ENCODE data around the gene PGA5.

DNA sequence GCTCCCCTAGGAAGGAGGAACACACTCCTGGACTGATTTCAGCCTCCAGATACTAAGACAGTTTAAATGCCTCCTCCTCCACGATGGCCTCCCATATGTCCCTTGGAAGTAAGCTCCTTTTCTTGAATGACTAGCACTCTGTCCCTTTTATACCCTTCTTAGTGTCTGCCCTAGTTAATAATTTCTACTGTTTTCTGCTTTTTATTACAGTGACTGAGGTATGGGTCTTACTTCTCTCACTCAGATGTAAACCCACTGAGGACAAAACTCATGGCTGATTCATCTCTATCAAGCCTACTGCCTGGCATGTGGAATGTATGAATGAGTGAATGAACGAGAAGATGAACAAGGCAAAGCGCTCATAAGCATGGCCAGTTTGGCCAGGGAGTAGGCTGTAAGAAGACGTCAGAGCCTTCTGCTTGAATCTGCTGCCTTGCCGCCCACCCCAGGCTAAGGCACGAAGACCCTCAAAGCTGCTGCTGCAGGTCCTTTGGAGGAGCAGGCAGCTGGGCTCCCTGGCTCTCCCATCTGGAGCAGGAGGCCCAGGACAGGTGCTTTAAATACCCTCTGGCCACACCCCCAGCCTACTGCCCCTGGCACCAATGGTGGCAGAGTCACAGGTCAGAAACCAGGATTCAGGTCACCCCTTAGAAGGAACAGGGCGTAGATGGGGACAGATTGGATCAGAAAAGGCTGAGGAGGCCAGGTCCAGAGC lies 45.8 kb upstream of the PGA5 start:
- TF ChIP-seq, protein P1, sequence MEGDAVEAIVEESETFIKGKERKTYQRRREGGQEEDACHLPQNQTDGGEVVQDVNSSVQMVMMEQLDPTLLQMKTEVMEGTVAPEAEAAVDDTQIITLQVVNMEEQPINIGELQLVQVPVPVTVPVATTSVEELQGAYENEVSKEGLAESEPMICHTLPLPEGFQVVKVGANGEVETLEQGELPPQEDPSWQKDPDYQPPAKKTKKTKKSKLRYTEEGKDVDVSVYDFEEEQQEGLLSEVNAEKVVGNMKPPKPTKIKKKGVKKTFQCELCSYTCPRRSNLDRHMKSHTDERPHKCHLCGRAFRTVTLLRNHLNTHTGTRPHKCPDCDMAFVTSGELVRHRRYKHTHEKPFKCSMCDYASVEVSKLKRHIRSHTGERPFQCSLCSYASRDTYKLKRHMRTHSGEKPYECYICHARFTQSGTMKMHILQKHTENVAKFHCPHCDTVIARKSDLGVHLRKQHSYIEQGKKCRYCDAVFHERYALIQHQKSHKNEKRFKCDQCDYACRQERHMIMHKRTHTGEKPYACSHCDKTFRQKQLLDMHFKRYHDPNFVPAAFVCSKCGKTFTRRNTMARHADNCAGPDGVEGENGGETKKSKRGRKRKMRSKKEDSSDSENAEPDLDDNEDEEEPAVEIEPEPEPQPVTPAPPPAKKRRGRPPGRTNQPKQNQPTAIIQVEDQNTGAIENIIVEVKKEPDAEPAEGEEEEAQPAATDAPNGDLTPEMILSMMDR (conservative IDR thresholded peaks at IDR 0.05; ENCODE audit: low read depth in 2 of 2), result no peak
- TF ChIP-seq, protein P2, sequence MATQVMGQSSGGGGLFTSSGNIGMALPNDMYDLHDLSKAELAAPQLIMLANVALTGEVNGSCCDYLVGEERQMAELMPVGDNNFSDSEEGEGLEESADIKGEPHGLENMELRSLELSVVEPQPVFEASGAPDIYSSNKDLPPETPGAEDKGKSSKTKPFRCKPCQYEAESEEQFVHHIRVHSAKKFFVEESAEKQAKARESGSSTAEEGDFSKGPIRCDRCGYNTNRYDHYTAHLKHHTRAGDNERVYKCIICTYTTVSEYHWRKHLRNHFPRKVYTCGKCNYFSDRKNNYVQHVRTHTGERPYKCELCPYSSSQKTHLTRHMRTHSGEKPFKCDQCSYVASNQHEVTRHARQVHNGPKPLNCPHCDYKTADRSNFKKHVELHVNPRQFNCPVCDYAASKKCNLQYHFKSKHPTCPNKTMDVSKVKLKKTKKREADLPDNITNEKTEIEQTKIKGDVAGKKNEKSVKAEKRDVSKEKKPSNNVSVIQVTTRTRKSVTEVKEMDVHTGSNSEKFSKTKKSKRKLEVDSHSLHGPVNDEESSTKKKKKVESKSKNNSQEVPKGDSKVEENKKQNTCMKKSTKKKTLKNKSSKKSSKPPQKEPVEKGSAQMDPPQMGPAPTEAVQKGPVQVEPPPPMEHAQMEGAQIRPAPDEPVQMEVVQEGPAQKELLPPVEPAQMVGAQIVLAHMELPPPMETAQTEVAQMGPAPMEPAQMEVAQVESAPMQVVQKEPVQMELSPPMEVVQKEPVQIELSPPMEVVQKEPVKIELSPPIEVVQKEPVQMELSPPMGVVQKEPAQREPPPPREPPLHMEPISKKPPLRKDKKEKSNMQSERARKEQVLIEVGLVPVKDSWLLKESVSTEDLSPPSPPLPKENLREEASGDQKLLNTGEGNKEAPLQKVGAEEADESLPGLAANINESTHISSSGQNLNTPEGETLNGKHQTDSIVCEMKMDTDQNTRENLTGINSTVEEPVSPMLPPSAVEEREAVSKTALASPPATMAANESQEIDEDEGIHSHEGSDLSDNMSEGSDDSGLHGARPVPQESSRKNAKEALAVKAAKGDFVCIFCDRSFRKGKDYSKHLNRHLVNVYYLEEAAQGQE (IDR thresholded peaks at IDR 0.05; ENCODE audit: unreplicated experiment), result no peak
- no peak for TF ChIP-seq EZH2 (IDR thresholded peaks at IDR 0.05; ENCODE audit: low read depth, unreplicated experiment)
- no peak for TF ChIP-seq JUNB (IDR thresholded peaks at IDR 0.05; ENCODE audit: unreplicated experiment)
- no peak for TF ChIP-seq POLR2AphosphoS5 (IDR thresholded peaks at IDR 0.05; ENCODE audit: low read depth)
- no peak for TF ChIP-seq EZH2phosphoT487 (IDR thresholded peaks at IDR 0.05; ENCODE audit: unreplicated experiment)
- TF ChIP-seq CREB1 (CRISPR knock-in tag; IDR thresholded peaks at IDR 0.05; ENCODE audit: low read depth), result no peak
- TF ChIP-seq NANOG (IDR thresholded peaks at IDR 0.05; ENCODE audit: borderline replicate concordance), result no peak
- TF ChIP-seq ZNF114 (CRISPR knock-in tag; IDR thresholded peaks at IDR 0.05), result no peak
- TF ChIP-seq, protein P3, sequence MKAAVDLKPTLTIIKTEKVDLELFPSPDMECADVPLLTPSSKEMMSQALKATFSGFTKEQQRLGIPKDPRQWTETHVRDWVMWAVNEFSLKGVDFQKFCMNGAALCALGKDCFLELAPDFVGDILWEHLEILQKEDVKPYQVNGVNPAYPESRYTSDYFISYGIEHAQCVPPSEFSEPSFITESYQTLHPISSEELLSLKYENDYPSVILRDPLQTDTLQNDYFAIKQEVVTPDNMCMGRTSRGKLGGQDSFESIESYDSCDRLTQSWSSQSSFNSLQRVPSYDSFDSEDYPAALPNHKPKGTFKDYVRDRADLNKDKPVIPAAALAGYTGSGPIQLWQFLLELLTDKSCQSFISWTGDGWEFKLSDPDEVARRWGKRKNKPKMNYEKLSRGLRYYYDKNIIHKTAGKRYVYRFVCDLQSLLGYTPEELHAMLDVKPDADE (IDR thresholded peaks at IDR 0.05), result no peak
- TF ChIP-seq ZNF331 (CRISPR knock-in tag; IDR thresholded peaks at IDR 0.05; ENCODE audit: low read depth), result no peak
- no peak for TF ChIP-seq STAT1 (IDR thresholded peaks at IDR 0.05; ENCODE audit: unreplicated experiment)
- TF ChIP-seq, protein P4, sequence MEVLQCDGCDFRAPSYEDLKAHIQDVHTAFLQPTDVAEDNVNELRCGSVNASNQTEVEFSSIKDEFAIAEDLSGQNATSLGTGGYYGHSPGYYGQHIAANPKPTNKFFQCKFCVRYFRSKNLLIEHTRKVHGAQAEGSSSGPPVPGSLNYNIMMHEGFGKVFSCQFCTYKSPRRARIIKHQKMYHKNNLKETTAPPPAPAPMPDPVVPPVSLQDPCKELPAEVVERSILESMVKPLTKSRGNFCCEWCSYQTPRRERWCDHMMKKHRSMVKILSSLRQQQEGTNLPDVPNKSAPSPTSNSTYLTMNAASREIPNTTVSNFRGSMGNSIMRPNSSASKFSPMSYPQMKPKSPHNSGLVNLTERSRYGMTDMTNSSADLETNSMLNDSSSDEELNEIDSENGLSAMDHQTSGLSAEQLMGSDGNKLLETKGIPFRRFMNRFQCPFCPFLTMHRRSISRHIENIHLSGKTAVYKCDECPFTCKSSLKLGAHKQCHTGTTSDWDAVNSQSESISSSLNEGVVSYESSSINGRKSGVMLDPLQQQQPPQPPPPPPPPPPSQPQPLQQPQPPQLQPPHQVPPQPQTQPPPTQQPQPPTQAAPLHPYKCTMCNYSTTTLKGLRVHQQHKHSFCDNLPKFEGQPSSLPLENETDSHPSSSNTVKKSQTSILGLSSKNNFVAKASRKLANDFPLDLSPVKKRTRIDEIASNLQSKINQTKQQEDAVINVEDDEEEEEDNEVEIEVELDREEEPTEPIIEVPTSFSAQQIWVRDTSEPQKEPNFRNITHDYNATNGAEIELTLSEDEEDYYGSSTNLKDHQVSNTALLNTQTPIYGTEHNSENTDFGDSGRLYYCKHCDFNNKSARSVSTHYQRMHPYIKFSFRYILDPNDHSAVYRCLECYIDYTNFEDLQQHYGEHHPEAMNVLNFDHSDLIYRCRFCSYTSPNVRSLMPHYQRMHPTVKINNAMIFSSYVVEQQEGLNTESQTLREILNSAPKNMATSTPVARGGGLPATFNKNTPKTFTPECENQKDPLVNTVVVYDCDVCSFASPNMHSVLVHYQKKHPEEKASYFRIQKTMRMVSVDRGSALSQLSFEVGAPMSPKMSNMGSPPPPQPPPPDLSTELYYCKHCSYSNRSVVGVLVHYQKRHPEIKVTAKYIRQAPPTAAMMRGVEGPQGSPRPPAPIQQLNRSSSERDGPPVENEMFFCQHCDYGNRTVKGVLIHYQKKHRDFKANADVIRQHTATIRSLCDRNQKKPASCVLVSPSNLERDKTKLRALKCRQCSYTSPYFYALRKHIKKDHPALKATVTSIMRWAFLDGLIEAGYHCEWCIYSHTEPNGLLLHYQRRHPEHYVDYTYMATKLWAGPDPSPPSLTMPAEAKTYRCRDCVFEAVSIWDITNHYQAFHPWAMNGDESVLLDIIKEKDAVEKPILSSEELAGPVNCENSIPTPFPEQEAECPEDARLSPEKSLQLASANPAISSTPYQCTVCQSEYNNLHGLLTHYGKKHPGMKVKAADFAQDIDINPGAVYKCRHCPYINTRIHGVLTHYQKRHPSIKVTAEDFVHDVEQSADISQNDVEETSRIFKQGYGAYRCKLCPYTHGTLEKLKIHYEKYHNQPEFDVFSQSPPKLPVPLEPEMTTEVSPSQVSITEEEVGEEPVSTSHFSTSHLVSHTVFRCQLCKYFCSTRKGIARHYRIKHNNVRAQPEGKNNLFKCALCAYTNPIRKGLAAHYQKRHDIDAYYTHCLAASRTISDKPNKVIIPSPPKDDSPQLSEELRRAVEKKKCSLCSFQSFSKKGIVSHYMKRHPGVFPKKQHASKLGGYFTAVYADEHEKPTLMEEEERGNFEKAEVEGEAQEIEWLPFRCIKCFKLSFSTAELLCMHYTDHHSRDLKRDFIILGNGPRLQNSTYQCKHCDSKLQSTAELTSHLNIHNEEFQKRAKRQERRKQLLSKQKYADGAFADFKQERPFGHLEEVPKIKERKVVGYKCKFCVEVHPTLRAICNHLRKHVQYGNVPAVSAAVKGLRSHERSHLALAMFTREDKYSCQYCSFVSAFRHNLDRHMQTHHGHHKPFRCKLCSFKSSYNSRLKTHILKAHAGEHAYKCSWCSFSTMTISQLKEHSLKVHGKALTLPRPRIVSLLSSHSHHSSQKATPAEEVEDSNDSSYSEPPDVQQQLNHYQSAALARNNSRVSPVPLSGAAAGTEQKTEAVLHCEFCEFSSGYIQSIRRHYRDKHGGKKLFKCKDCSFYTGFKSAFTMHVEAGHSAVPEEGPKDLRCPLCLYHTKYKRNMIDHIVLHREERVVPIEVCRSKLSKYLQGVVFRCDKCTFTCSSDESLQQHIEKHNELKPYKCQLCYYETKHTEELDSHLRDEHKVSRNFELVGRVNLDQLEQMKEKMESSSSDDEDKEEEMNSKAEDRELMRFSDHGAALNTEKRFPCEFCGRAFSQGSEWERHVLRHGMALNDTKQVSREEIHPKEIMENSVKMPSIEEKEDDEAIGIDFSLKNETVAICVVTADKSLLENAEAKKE (CRISPR knock-in tag; IDR thresholded peaks at IDR 0.05), result no peak
